Measurements from ENCODE around the gene CLIP2.
"Not testable (repeated sequence)": the region's sequence is repeated elsewhere in the genome, so short reads cannot be mapped to it uniquely, and the experiment has no call there.

CLIP2 gene

DNA sequence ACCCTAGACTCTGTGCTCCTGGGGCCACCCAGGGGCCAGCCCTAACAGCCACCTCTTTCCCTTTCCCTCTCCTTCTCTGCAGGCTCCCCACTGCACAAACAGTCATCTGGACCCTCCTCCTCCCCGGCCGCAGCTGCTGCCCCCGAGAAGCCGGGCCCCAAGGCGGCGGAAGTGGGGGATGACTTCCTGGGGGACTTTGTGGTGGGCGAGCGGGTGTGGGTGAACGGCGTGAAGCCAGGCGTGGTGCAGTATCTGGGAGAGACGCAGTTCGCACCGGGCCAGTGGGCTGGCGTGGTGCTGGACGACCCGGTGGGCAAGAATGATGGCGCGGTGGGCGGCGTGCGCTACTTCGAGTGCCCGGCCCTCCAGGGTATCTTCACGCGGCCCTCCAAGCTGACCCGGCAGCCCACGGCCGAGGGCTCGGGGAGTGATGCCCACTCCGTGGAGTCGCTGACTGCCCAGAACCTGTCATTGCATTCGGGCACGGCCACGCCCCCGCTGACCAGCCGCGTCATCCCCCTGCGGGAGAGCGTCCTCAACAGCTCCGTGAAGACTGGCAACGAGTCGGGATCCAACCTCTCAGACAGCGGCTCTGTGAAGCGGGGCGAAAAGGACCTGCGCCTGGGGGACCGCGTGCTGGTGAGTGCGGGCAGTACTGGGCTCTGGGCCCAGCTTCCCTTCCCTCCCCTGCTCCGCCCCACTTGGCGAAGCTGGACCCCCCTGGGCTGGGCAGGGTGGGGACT, 49.3 kb downstream of the CLIP2 start:
- no peak for DNase-seq

GRCh38 chr7:74339648-74340047, 50.4 kb downstream of the CLIP2 start:
- DNase-seq: not testable (repeated sequence)

DNA sequence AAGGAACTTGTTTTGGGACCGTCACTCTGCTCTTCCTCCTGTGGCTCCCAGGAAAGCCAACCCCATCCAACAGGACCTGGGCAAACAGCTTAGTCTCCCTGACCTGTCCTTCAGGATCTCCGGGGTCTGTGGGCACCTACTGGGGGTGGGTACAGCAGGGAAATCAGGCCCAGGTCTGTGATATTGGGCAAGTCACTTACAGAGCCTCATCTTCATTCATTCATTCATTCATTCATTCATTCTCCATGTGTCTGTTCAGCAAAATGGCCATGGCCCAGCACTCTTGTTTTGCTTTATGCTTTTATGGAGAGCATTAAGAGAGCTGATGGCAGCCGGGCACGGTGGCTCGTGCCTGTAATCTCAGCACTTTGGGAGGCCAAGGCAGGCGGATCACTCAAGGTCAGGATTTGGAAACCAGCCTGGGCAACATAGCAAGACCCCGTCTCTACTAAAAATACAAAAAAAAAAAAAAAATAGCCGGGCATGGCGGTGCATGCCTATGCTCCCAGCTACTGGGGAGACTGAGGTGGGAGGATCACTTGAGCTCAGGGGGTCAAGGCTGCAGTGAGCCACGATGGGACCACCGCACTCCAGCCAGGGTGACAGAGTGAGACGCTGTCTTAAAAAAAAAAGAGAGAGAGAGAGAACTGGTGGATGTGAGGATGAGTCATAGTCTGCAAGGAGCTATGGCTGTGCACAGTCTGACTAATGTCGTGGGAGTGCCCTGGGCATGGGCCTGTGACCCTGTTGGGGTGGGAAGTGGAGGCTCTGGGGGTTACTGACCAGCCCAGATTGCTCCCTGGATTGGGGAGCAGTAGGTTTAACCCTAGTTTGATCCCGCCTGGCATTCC, 54.3 kb downstream of the CLIP2 start:
- no peak for DNase-seq

- no peak for DNase-seq
Measured at GRCh38 chr7:74344132-74344496, 54.9 kb downstream of the CLIP2 start.

DNA sequence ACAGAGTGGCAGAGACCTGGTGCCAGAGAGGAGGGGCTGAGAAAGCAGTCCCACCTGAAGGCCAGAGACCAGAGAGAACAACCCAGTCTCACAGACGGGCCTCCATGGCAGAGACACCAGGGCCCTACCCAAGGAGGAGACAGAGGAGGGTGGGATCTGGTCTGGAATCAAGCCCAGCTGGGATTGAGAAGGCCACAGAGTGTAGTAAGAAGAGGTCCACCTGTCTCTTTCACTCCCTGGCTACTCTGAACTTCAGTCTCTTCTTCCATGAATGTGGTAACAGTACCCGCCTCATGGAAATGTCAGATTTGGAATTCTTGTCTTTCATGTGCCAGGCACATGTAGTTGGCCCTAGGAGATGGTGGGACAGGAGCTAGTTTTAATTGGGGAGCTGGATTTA, 55.6 kb downstream of the CLIP2 start:
- no peak for DNase-seq

- DNase-seq: no peak
Measured at GRCh38 chr7:74345970-74346369, 56.8 kb downstream of the CLIP2 start.

DNA sequence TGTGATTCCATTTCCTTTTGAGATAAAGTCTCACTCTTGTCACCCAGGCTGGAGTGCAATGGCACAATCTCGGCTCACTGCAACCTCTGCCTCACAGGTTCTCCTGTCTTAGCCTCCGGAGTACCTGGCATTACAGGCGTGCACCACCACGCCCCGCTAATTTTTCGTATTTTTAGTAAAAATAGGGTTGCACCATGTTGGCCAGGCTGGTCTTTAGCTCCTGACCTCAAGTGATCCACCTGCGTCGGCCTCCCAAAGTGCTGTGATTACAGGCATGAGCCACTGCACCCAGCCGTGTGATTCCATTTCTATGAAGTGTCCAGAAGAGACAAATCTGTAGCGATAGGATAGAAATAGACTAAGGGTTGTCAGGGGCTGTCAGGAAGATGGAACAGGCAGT, 60.4 kb downstream of the CLIP2 start:
- DNase-seq: no peak

GRCh38 chr7:74350751-74351150, 61.5 kb downstream of the CLIP2 start:
- no peak for DNase-seq

DNA sequence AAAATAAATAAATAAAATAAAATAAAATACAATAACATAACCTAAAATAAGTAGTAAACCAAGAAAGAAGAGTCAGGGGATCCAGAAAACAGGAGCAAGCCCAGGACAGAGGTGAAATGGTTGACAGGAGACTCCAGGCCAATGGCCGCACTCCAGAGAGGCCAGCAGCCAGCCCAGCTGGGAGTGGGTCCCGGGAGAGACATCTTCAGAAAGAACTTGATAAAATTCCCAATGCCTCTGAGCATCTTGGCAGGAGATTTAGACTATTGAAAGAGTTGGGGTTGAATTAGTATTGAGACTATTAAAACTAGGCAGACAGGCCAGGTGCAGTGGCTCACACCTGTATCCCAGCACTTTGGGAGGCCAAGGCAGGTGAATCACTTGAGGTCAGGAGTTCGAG, 62.6 kb downstream of the CLIP2 start:
- DNase-seq: no peak

- DNase-seq: not testable (repeated sequence)
Measured at GRCh38 chr7:74352551-74353138, 63.4 kb downstream of the CLIP2 start.

DNA sequence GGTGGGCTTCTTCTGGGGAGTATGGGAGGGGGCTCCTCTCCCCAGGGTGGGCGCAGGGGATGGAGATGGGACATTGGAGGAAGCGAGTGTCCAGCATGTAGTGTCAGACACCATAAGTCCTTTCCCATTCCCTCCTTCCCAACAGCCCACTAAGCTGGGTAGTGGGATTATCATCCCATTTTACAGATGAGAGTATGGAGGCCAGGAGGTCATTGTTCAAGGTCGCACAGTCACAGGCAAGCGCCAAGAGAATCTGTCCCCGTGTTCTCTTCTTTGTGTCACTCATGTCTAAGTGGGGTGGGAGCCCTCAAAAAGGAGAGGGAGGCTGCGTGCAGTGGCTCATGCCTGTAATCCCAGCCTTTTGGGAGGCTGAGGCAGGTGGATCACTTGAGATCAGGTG, 64.8 kb downstream of the CLIP2 start:
- DNase-seq: no peak

GRCh38 chr7:74355091-74355490, 65.9 kb downstream of the CLIP2 start:
- DNase-seq: no peak

GRCh38 chr7:74356589-74357315, 67.5 kb downstream of the CLIP2 start:
- no peak for DNase-seq

GRCh38 chr7:74360008-74360407, 70.8 kb downstream of the CLIP2 start:
- DNase-seq: no peak

GRCh38 chr7:74362266-74362665, 73.1 kb downstream of the CLIP2 start:
- DNase-seq: no peak

GRCh38 chr7:74364061-74364460, 74.9 kb downstream of the CLIP2 start:
- DNase-seq: no peak

DNA sequence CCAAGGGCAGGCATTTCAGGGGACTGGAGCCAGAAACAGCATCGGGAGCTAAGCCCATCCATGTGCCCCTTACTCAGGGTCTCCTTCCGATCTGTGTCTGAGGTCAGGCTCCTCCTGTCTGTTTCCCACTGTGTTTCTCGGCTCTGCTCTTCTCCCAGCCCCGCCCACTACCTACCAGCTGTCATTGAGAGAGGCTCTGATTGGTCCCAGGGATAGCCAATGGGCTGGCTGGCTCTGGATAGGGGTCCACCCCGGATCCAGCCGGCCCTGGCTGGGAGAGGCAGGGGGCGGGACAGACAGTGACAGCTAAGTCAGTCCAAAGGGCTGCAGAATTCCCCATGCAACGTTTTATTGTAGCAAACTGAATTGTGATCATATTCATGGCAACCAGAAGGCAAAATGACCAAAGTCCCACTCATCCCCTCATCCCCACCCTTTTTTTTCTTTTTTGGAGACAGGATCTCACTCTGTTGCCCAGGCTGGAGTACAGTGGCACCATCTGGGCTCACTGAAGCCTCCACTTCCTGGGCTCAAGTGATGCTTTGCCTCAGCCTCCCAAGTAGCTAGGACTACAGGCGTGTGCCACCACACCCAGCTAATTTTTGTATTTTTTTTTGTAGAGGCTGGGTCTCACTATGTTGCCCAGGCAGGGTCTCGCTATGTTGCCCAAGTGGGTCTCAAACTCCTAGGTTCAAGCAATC, 76.3 kb downstream of the CLIP2 start:
- DNase-seq: no peak

GRCh38 chr7:74371381-74372341, 82.5 kb downstream of the CLIP2 start:
- peak in 1 of 2 donors; percentile 17 for DNase-seq

DNA sequence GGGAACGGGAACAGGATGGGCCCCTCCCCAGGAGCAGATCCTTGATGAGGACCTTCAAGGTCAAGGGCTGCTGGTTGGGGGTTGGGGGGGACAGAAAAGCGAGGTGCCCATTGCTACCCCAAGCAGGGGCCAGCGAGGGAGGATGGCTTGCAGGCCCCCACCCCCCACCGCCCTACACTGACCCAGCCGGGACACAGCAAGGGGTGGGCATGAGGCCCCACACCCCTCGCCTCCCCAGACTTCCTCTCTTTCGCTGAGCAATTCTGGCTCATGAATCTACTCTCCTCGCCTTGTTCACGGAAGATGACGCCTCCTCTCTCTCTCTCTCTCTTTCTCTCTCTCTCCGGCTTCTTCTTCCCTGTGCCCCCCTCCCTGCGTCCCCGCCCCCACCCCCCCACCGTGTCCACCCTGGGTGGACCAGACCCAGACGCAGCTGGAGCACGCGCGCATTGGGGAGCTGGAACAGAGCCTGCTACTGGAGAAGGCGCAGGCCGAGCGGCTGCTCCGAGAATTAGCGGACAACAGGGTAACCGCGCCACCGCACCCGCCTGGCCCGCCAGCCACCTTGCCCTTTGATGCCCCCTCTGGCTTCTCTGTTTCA, 83.4 kb downstream of the CLIP2 start:
- no peak for DNase-seq

- no peak for DNase-seq
Measured at GRCh38 chr7:74373536-74373935, 84.3 kb downstream of the CLIP2 start.

DNA sequence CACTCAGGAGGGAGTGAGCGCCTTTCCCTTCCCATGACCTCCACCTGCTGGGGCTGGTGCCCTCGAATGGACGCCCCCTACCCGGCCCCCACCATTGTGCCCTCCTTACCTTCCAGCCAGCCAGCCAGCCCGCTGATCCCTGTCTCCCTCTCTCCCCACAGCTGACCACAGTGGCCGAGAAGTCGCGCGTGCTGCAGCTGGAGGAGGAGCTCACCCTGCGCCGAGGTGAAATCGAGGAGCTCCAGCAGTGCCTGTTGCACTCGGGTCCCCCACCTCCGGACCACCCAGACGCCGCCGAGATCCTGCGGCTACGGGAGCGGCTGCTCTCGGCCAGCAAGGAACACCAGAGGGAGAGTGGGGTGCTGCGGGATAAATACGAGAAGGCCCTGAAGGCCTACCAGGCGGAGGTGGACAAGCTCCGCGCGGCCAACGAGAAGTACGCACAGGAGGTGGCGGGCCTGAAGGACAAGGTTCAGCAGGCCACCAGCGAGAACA, 86.6 kb downstream of the CLIP2 start:
- DNase-seq: no peak
